ENCODE results near the gene ACTN2. TPM values are rescaled to one million over a fixed set of nuclear protein-coding genes. Genes with fewer than 3 reads are reported as not detected.

The ACTN2 gene
- total and polyA plus RNA-seq, 8 donors: 0.37 to 17.4 (median 1.9) TPM; not detected in 1

DNA sequence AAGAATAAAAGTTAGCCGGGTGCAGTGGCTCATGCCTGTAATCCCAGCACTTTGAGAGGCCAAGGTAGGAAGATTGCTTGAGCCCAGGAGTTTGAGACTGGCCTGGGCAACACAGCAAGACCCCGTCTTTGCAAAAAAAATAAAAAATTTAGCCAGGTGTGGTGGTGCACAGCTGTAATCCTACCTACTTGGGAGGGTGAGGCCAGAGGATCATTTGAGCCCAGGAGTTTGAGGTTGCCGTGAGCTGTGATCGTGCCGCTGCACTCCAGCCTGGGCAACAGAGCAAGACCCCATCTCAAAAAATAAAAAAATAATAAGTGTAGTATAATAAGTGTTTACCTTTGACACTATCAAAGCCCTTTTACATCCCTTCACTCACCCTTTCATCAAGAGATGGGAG, 5.0 kb downstream of the ACTN2 start:
- peaks cover 11 to 18% (median 14%) of the 10 kb centered on the region in 4 donors for H3K4me1 ChIP-seq
- TF ChIP-seq POLR2A (IDR thresholded peaks at IDR 0.05) (no peak), POLR2AphosphoS5 (IDR thresholded peaks at IDR 0.05) (no peak), EP300 (IDR thresholded peaks at IDR 0.05) (no peak)
- TF ChIP-seq, protein P1, sequence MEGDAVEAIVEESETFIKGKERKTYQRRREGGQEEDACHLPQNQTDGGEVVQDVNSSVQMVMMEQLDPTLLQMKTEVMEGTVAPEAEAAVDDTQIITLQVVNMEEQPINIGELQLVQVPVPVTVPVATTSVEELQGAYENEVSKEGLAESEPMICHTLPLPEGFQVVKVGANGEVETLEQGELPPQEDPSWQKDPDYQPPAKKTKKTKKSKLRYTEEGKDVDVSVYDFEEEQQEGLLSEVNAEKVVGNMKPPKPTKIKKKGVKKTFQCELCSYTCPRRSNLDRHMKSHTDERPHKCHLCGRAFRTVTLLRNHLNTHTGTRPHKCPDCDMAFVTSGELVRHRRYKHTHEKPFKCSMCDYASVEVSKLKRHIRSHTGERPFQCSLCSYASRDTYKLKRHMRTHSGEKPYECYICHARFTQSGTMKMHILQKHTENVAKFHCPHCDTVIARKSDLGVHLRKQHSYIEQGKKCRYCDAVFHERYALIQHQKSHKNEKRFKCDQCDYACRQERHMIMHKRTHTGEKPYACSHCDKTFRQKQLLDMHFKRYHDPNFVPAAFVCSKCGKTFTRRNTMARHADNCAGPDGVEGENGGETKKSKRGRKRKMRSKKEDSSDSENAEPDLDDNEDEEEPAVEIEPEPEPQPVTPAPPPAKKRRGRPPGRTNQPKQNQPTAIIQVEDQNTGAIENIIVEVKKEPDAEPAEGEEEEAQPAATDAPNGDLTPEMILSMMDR (IDR thresholded peaks at IDR 0.05): no peak
- H3K9me3 ChIP-seq: no peaks in the 10 kb centered on the region
- H3K27me3 ChIP-seq: peaks cover 0 to 43% (median 28%) of the 10 kb centered on the region in 3 donors
- no peak overlapping the region for H3K27ac ChIP-seq
- intact Hi-C loops (cut with DNase I; ENCODE audit: low total_unique reads): no loop called here
- H3K4me3 ChIP-seq: no peak overlapping the region
- 83 to 94% (median 87%) methylated on average over 5 of the region's 5 CpGs for WGBS, 5 donors
- no peaks in the 10 kb centered on the region for H3K36me3 ChIP-seq
- DNase-seq: no peak

DNA sequence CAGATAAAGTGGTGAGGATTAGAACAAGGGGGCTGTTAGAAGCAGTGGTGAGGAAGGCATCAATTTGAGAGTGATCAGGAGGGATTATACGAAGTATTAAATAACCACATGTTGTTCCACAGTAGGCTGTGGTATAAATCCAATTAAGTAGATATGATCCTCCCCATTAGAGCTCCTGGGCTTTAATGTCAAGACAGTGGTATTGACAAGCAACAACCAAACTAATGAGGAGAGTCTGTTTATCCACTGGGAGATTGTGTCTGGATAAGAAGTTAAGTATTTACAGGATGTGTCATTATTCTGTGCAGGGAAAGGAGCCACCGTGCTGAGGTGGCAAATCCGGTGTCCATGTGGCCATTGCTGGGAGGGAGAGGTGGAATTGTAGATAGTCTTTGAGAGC, 5.8 kb downstream of the ACTN2 start:
- 47 to 73% (median 61%) methylated on average over 3 of the region's 3 CpGs for WGBS, 5 donors
- intact Hi-C loops (cut with DNase I; ENCODE audit: low total_unique reads): no loop called here
- Histone ChIP-seq H3K9me3 (no peaks in the 10 kb centered on the region), H3K36me3 (no peaks in the 10 kb centered on the region), H3K27ac (no peak overlapping the region), H3K27me3 (peaks cover 0 to 35% (median 21%) of the 10 kb centered on the region in 3 donors), H3K4me1 (peaks cover 3 to 10% (median 6%) of the 10 kb centered on the region in 4 donors), H3K4me3 (no peak overlapping the region)
- TF ChIP-seq POLR2A (IDR thresholded peaks at IDR 0.05) (no peak), EP300 (IDR thresholded peaks at IDR 0.05) (no peak), POLR2AphosphoS5 (IDR thresholded peaks at IDR 0.05) (no peak)
- TF ChIP-seq, protein P1 (IDR thresholded peaks at IDR 0.05): no peak
- no peak for DNase-seq

DNA sequence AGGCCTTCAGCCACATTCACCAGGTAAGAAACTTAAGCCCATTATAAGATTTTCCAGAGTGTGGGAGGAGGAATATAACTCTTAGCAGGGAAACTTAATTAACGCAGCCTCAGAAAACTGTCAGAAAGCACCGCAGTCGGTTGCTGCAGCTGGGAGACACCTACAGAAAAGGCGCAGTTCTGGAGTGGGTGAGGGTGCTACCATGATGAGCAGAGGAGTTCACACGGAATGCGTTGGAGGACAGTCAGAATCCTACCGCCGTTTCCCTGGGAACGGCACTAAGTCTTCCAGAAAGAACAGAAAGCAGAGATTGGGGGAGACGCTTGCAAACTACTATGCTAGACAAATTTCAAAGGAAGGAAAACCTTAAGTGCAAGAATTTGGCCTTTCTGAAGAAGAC, 6.4 kb downstream of the ACTN2 start:
- Histone ChIP-seq H3K36me3 (no peaks in the 10 kb centered on the region), H3K4me3 (no peak overlapping the region), H3K9me3 (no peaks in the 10 kb centered on the region), H3K27ac (no peak overlapping the region), H3K4me1 (peaks cover 0 to 4% (median under 1%) of the 10 kb centered on the region in 4 donors), H3K27me3 (peaks cover 0 to 29% (median 14%) of the 10 kb centered on the region in 3 donors)
- intact Hi-C loops (cut with DNase I; ENCODE audit: low total_unique reads): no loop called here
- no peak for DNase-seq
- TF ChIP-seq, protein P1 (IDR thresholded peaks at IDR 0.05): no peak
- TF ChIP-seq POLR2A (IDR thresholded peaks at IDR 0.05): no peak
- no peak for TF ChIP-seq EP300 (IDR thresholded peaks at IDR 0.05)
- no peak for TF ChIP-seq POLR2AphosphoS5 (IDR thresholded peaks at IDR 0.05)
- WGBS, 5 donors: 87 to 94% (median 91%) methylated on average over 9 to 10 of the region's 10 CpGs

DNA sequence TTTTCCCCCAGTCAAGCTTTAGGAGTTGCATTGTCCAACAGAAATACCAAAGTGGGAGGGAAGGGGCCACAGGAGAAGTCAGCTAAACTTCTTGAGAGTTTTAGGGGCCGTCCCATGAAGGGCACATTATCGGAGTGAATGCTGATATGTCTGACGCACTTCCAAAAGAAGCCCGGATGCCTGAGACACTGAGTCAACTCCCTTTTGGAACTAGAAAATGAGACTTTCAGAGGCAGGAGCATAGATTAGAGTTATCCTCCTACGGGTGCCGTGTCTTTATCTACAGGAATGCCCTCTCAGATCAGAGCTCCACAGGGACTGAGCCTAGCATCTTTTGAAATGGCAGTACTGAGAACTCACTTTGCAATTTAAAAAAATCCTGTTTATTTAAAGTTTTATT, 13.1 kb downstream of the ACTN2 start:
- no peak overlapping the region for H3K4me3 ChIP-seq
- no peak for DNase-seq
- 46 to 71% (median 63%) methylated on average over 6 of the region's 6 CpGs for WGBS, 5 donors
- intact Hi-C loops (cut with DNase I; ENCODE audit: low total_unique reads): no loop called here
- peaks cover 0 to 4% (median 0%) of the 10 kb centered on the region in 3 donors for H3K27me3 ChIP-seq
- H3K36me3 ChIP-seq: no peaks in the 10 kb centered on the region
- TF ChIP-seq POLR2AphosphoS5 (IDR thresholded peaks at IDR 0.05) (no peak), EP300 (IDR thresholded peaks at IDR 0.05) (no peak), POLR2A (IDR thresholded peaks at IDR 0.05) (no peak)
- TF ChIP-seq, protein P1 (IDR thresholded peaks at IDR 0.05): no peak
- no peak overlapping the region for H3K27ac ChIP-seq
- H3K9me3 ChIP-seq: no peaks in the 10 kb centered on the region
- no peaks in the 10 kb centered on the region for H3K4me1 ChIP-seq
